Stimulated activated memory B cell treated with anti-CD40 and anti-IgM and Interleukin-4, amounts not matched to agents 10 μg/mL and 1 μg/mL and 100 μg/mL, for 72 hours (primary cell): ENCODE measurements around the gene MTMR12.
"Not testable (repeated sequence)": the region's sequence is repeated elsewhere in the genome, so short reads cannot be mapped to it uniquely, and the experiment has no call there.

Experiments used
- ATAC-seq: fragments of 150-1000 bp; cut with Tn5 transposase; 2 replicates; pipeline ENCODE4 v1.10.0; 2021
- H3K27ac Mint-ChIP-seq: one replicate; pipeline ENCODE4 v1.8.0; 2022; ENCODE audit warnings: mild to moderate bottlenecking, mixed read lengths
- H3K27me3 Mint-ChIP-seq: one replicate; pipeline ENCODE4 v1.8.0; 2022; ENCODE audit warnings: mixed read lengths
- H3K36me3 Mint-ChIP-seq: one replicate; pipeline ENCODE4 v1.8.0; 2022; ENCODE audit warnings: mixed read lengths
- H3K4me1 Mint-ChIP-seq: one replicate; pipeline ENCODE4 v1.8.0; 2022; ENCODE audit warnings: mixed read lengths
- H3K4me3 Mint-ChIP-seq: one replicate; pipeline ENCODE4 v1.8.0; 2022; ENCODE audit warnings: mild to moderate bottlenecking, moderate library complexity, mixed read lengths
- H3K9me3 Mint-ChIP-seq: one replicate; pipeline ENCODE4 v1.8.0; 2022; ENCODE audit warnings: mixed read lengths

The MTMR12 gene

DNA sequence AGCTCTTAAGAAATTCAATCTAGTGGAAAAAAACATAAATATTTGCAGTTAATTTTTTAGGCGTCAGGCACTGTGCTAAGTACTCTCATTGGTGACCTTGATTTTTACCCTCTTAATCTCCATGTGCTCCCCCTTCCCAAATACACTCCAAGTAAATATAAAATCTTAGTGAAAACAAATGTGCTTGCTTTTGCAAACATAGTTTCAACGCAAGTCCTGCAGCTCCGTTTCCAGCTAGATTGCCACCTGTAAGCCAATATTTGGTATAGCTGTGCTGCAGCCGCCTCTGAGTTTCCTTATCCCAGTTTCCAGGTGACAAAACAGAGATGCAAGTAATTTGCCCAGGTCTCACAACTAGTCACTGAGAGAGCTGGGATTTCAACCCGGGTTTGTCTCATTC, 1.9 kb upstream of the MTMR12 start:
- Mint-ChIP-seq H3K27me3 (no peaks in the 10 kb centered on the region), H3K9me3 (no peaks in the 10 kb centered on the region), H3K27ac (no peak overlapping the region), H3K4me1 (peaks cover 26% of the 10 kb centered on the region), H3K36me3 (no peaks in the 10 kb centered on the region), H3K4me3 (no peak overlapping the region)
- no peak for ATAC-seq

- H3K36me3 Mint-ChIP-seq, ATAC-seq, H3K4me3 Mint-ChIP-seq, H3K27ac Mint-ChIP-seq, H3K27me3 Mint-ChIP-seq, H3K9me3 Mint-ChIP-seq: not testable (repeated sequence)
- peaks cover 31% of the 10 kb centered on the region for H3K4me1 Mint-ChIP-seq
Measured at GRCh38 chr5:32314152-32314488, 1.4 kb upstream of the MTMR12 start.

GRCh38 chr5:32312197-32312594, 543 bp downstream of the MTMR12 start:
- Mint-ChIP-seq H3K27ac (peak overlapping the region; percentile 74), H3K4me1 (peaks cover 50% of the 10 kb centered on the region), H3K4me3 (peak overlapping the region; percentile 82), H3K36me3 (peaks cover 16% of the 10 kb centered on the region), H3K27me3 (no peaks in the 10 kb centered on the region), H3K9me3 (no peaks in the 10 kb centered on the region)
- peak; percentile 55 for ATAC-seq

GRCh38 chr5:32311404-32312196, 1.1 kb downstream of the MTMR12 start:
- Mint-ChIP-seq H3K36me3 (peaks cover 16% of the 10 kb centered on the region), H3K27me3 (no peaks in the 10 kb centered on the region), H3K27ac (peak overlapping the region; percentile 74), H3K4me1 (peaks cover 50% of the 10 kb centered on the region), H3K4me3 (peak overlapping the region; percentile 82), H3K9me3 (no peaks in the 10 kb centered on the region)
- no peak for ATAC-seq

DNA sequence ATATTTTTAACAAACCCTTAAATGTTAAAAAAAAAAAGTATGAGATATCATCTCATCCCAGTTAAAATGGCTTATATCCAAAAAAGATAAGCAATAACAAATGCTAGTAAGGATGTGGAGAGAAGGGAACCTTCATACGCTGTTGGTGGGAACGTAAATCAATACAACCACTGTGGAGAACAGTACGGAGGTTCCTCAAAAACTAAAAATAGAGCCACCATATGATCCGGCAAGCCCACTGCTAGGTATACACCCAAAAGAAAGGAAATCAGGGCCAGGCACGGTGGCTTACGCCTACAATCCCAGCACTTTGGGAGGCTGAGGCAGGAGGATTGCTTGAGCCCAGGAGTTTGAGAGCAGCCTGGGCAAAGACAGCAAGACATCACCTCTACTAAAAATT, 3.0 kb downstream of the MTMR12 start:
- ATAC-seq, result no peak
- Mint-ChIP-seq H3K4me3 (no peak overlapping the region), H3K9me3 (no peaks in the 10 kb centered on the region), H3K27me3 (no peaks in the 10 kb centered on the region), H3K4me1 (peaks cover 59% of the 10 kb centered on the region), H3K27ac (no peak overlapping the region), H3K36me3 (peaks cover 18% of the 10 kb centered on the region)

GRCh38 chr5:32308946-32309345, 3.8 kb downstream of the MTMR12 start:
- no peak overlapping the region for H3K4me3 Mint-ChIP-seq
- H3K27me3 Mint-ChIP-seq, result no peaks in the 10 kb centered on the region
- H3K4me1 Mint-ChIP-seq, result peaks cover 67% of the 10 kb centered on the region
- no peaks in the 10 kb centered on the region for H3K9me3 Mint-ChIP-seq
- no peak overlapping the region for H3K27ac Mint-ChIP-seq
- H3K36me3 Mint-ChIP-seq, result peaks cover 21% of the 10 kb centered on the region
- ATAC-seq, result no peak

- Mint-ChIP-seq H3K9me3 (no peaks in the 10 kb centered on the region), H3K36me3 (peaks cover 21% of the 10 kb centered on the region), H3K27me3 (no peaks in the 10 kb centered on the region), H3K4me1 (peaks cover 78% of the 10 kb centered on the region), H3K4me3 (no peak overlapping the region), H3K27ac (no peak overlapping the region)
- no peak for ATAC-seq
Measured at GRCh38 chr5:32307769-32308194, 5.0 kb downstream of the MTMR12 start.

GRCh38 chr5:32304622-32305021, 8.1 kb downstream of the MTMR12 start:
- H3K4me1 Mint-ChIP-seq, result peaks cover 78% of the 10 kb centered on the region
- H3K27ac Mint-ChIP-seq, result peak overlapping the region; percentile 5
- no peak for ATAC-seq

GRCh38 chr5:32303755-32304120, 9.0 kb downstream of the MTMR12 start:
- Mint-ChIP-seq H3K27me3 (no peaks in the 10 kb centered on the region), H3K27ac (no peak overlapping the region), H3K4me3 (no peak overlapping the region), H3K36me3 (peaks cover 28% of the 10 kb centered on the region), H3K4me1 (peaks cover 76% of the 10 kb centered on the region), H3K9me3 (no peaks in the 10 kb centered on the region)
- no peak for ATAC-seq

More at GRCh38 chr5:32304622-32305021, 8.1 kb downstream of the MTMR12 start:
- Mint-ChIP-seq H3K9me3 (no peaks in the 10 kb centered on the region), H3K27me3 (no peaks in the 10 kb centered on the region), H3K36me3 (peaks cover 31% of the 10 kb centered on the region), H3K4me3 (no peak overlapping the region)

DNA sequence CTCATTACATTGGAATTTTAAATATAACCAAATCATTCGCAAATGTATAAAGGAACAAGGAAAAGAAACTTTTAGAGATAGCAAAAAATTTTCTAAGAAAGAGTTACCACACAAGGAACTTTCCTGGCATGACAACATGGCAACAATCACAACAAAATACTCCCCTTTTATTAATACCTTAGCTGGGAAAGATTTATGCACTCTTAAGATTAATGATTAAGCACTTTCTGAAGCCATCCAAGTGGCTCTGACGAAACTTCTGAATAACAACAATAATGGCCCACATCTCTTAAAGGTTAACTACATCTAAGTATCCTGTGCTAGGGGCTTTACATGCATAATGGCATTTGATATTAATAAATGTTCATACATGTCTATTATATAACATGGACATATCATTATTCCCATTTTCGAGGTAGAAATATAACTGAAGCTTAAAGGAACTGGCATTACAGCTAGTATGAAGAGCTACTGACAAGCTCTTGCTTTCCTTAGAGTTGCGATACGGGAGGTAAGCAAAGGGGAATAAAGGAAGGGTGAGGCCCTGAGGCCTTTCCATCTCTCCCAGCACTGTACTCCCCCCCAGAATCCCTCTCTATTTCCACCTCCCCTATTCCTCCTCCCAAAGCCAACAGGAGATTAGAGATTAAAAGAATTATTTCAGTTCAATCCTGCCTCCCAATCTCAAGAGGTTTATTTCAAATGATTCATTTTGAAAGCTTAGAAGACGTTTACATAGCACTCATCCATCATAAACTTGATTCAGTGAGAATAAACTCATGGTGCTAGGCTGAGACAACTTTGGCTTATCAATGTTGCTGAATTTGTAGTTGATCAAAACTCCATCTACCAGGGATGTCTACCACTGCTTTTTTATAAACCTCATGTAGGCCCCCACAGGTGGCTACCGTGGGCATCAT, 9.6 kb downstream of the MTMR12 start:
- Mint-ChIP-seq H3K4me3 (no peak overlapping the region), H3K36me3 (peaks cover 28% of the 10 kb centered on the region), H3K9me3 (no peaks in the 10 kb centered on the region), H3K27ac (no peak overlapping the region), H3K4me1 (peaks cover 76% of the 10 kb centered on the region), H3K27me3 (no peaks in the 10 kb centered on the region)
- ATAC-seq, result no peak

DNA sequence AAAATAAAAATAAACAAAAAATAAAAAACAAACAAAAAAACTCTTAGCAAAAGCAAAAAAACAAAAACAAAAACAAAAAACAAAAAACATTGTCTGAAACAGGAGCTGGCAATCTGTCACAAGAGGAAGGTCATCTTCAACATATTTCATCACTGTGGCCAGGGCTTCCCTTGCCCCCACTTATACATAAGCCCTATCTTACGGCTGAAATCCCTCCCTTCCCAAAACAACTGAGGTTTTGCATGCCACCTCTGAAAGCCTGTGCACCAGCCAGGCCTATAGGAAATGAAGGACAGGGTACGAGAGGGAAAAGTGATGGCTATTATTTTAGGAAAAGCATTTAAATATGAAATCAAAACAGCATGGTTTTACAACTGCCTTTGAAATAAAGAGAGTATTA, 10.8 kb downstream of the MTMR12 start:
- no peak for ATAC-seq
- H3K27ac Mint-ChIP-seq, result no peak overlapping the region
- peaks cover 36% of the 10 kb centered on the region for H3K36me3 Mint-ChIP-seq
- H3K27me3 Mint-ChIP-seq, result no peaks in the 10 kb centered on the region
- H3K9me3 Mint-ChIP-seq, result no peaks in the 10 kb centered on the region
- H3K4me3 Mint-ChIP-seq, result no peak overlapping the region
- H3K4me1 Mint-ChIP-seq, result peaks cover 79% of the 10 kb centered on the region

- ATAC-seq, result no peak
- H3K4me1 Mint-ChIP-seq, result peaks cover 67% of the 10 kb centered on the region
- peaks cover 33% of the 10 kb centered on the region for H3K36me3 Mint-ChIP-seq
- H3K27ac Mint-ChIP-seq, result no peak overlapping the region
- H3K27me3 Mint-ChIP-seq, result no peaks in the 10 kb centered on the region
- H3K4me3 Mint-ChIP-seq, result no peak overlapping the region
- no peaks in the 10 kb centered on the region for H3K9me3 Mint-ChIP-seq
Measured at GRCh38 chr5:32299059-32299677, 13.6 kb downstream of the MTMR12 start.

- Mint-ChIP-seq H3K9me3 (no peaks in the 10 kb centered on the region), H3K27me3 (no peaks in the 10 kb centered on the region), H3K4me1 (peaks cover 66% of the 10 kb centered on the region), H3K27ac (peak overlapping the region; percentile 73), H3K4me3 (peak overlapping the region; percentile 2), H3K36me3 (peaks cover 41% of the 10 kb centered on the region)
- peak; percentile 94 for ATAC-seq
Measured at GRCh38 chr5:32298059-32298415, 14.7 kb downstream of the MTMR12 start.

GRCh38 chr5:32297181-32298058, 15.3 kb downstream of the MTMR12 start:
- ATAC-seq, result no peak
- Mint-ChIP-seq H3K4me1 (peaks cover 67% of the 10 kb centered on the region), H3K4me3 (no peak overlapping the region), H3K27me3 (no peaks in the 10 kb centered on the region), H3K9me3 (no peaks in the 10 kb centered on the region), H3K27ac (peak overlapping the region; percentile 73), H3K36me3 (peaks cover 48% of the 10 kb centered on the region)
